ENCODE data around the gene NSUN4. TPM values are rescaled to one million over a fixed set of nuclear protein-coding genes. Genes with fewer than 3 reads are reported as not detected.

NSUN4 gene
- total and polyA plus RNA-seq, 9 of the 15 experiments (the other 6 are each of a cell fraction or from before 2014, with no cell fraction given): 33.4 to 60.2 (median 46.3) TPM

- TF ChIP-seq ZNF395 (CRISPR knock-in tag; IDR thresholded peaks at IDR 0.05): no peak
- TF ChIP-seq ZNF143 (CRISPR knock-in tag; IDR thresholded peaks at IDR 0.05): no peak
- TF ChIP-seq RBM22 (IDR thresholded peaks at IDR 0.05; ENCODE audit: low read depth, low read length, poor library complexity, severe bottlenecking): peak; percentile 34
- TF ChIP-seq ETS2 (tag; IDR thresholded peaks at IDR 0.05; ENCODE audit: borderline replicate concordance, poor library complexity, severe bottlenecking): no peak
- no peak for TF ChIP-seq TCF3 (CRISPR knock-in tag; IDR thresholded peaks at IDR 0.05)
- TF ChIP-seq HMG20B (CRISPR knock-in tag; IDR thresholded peaks at IDR 0.05): no peak
- TF ChIP-seq REST (IDR thresholded peaks at IDR 0.05; ENCODE audit: borderline replicate concordance): no peak
- TF ChIP-seq REST (CRISPR knock-in tag; IDR thresholded peaks at IDR 0.05; ENCODE audit: low read depth): no peak
- TF ChIP-seq E4F1 (CRISPR knock-in tag; IDR thresholded peaks at IDR 0.05; ENCODE audit: borderline replicate concordance): 0 out of 2 replicates have a peak, but pooled peaks have one; percentile 26
- TF ChIP-seq ZNF274 (IDR thresholded peaks at IDR 0.05; ENCODE audit: borderline replicate concordance, low read depth, low read length): no peak
- TF ChIP-seq E2F8 (IDR thresholded peaks at IDR 0.05; ENCODE audit: low read depth, partially characterized antibody): no peak
These were observed 24.8 kb upstream of the NSUN4 start (continued) for GRCh38 chr1:46315669-46316403.
